Measurements from ENCODE around the gene MYO5B. TPM values are rescaled to one million over a fixed set of nuclear protein-coding genes. Genes with fewer than 3 reads are reported as not detected.

MYO5B gene
- total and polyA plus RNA-seq, 2 experiments from 2014 or later, result 20.3 to 41.9 TPM

- Histone ChIP-seq H3K79me2 (no peaks in the 10 kb centered on the region), H3K27ac (no peak overlapping the region), H3K4me1 (ENCODE audit: insufficient read depth) (no peaks in the 10 kb centered on the region), H3K4me2 (no peak overlapping the region), H3K9me2 (replicated peaks; ENCODE audit: insufficient read depth) (no peaks in the 10 kb centered on the region), H2AFZ (no peak overlapping the region), H3K27me3 (no peaks in the 10 kb centered on the region), H3K36me3 (replicated peaks; ENCODE audit: insufficient read depth, low read depth) (no peaks in the 10 kb centered on the region), H3K9me3 (ENCODE audit: low read depth) (no peaks in the 10 kb centered on the region), H3K4me3 (no peak overlapping the region), H4K20me1 (ENCODE audit: insufficient read depth, poor library complexity, severe bottlenecking) (no peaks in the 10 kb centered on the region)
- 85% methylated on average over 1 of the region's 1 CpG for WGBS (ENCODE audit: low lambda C conversion rate, missing lambda C conversion rate)
- no peak for DNase-seq (ENCODE audit: low spot score)
- TF ChIP-seq EZH2 (IDR thresholded peaks at IDR 0.05; ENCODE audit: borderline replicate concordance), result no peak
- TF ChIP-seq, protein P1, sequence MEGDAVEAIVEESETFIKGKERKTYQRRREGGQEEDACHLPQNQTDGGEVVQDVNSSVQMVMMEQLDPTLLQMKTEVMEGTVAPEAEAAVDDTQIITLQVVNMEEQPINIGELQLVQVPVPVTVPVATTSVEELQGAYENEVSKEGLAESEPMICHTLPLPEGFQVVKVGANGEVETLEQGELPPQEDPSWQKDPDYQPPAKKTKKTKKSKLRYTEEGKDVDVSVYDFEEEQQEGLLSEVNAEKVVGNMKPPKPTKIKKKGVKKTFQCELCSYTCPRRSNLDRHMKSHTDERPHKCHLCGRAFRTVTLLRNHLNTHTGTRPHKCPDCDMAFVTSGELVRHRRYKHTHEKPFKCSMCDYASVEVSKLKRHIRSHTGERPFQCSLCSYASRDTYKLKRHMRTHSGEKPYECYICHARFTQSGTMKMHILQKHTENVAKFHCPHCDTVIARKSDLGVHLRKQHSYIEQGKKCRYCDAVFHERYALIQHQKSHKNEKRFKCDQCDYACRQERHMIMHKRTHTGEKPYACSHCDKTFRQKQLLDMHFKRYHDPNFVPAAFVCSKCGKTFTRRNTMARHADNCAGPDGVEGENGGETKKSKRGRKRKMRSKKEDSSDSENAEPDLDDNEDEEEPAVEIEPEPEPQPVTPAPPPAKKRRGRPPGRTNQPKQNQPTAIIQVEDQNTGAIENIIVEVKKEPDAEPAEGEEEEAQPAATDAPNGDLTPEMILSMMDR (IDR thresholded peaks at IDR 0.05; ENCODE audit: poor library complexity), result no peak
- TF ChIP-seq EZH2phosphoT487 (IDR thresholded peaks at IDR 0.05; ENCODE audit: low read depth, severe bottlenecking, unreplicated experiment), result no peak
Observed at GRCh38 chr18:50207722-50208121, 12.8 kb upstream of the MYO5B start.

- Histone ChIP-seq H3K9me3 (ENCODE audit: low read depth) (no peaks in the 10 kb centered on the region), H3K27me3 (no peaks in the 10 kb centered on the region), H3K79me2 (no peaks in the 10 kb centered on the region), H4K20me1 (ENCODE audit: insufficient read depth, poor library complexity, severe bottlenecking) (no peaks in the 10 kb centered on the region), H3K4me2 (peak overlapping the region; percentile 69), H3K27ac (no peak overlapping the region), H2AFZ (peak overlapping the region; percentile 28), H3K36me3 (replicated peaks; ENCODE audit: insufficient read depth, low read depth) (no peaks in the 10 kb centered on the region), H3K4me1 (ENCODE audit: insufficient read depth) (no peaks in the 10 kb centered on the region), H3K4me3 (no peak overlapping the region), H3K9me2 (replicated peaks; ENCODE audit: insufficient read depth) (no peaks in the 10 kb centered on the region)
- WGBS (ENCODE audit: low lambda C conversion rate, missing lambda C conversion rate), result 28% methylated on average over 24 of the region's 24 CpGs
- TF ChIP-seq EZH2phosphoT487 (IDR thresholded peaks at IDR 0.05; ENCODE audit: low read depth, severe bottlenecking, unreplicated experiment), result no peak
- TF ChIP-seq, protein P1 (IDR thresholded peaks at IDR 0.05; ENCODE audit: poor library complexity), result peak; percentile 78
- peak; percentile 83 for DNase-seq (ENCODE audit: low spot score)
Observed at GRCh38 chr18:50203801-50204604, 9.1 kb upstream of the MYO5B start.

GRCh38 chr18:50201476-50202018, 6.6 kb upstream of the MYO5B start:
- H3K4me3 ChIP-seq, result no peak overlapping the region
- H3K27me3 ChIP-seq, result peaks cover 4% of the 10 kb centered on the region
- no peak overlapping the region for H2AFZ ChIP-seq
- no peak overlapping the region for H3K4me2 ChIP-seq
- H3K79me2 ChIP-seq, result no peaks in the 10 kb centered on the region
- H3K9me3 ChIP-seq (ENCODE audit: low read depth), result no peaks in the 10 kb centered on the region
- H3K9me2 ChIP-seq (replicated peaks; ENCODE audit: insufficient read depth), result no peaks in the 10 kb centered on the region
- H3K36me3 ChIP-seq (replicated peaks; ENCODE audit: insufficient read depth, low read depth), result no peaks in the 10 kb centered on the region
- no peaks in the 10 kb centered on the region for H3K4me1 ChIP-seq (ENCODE audit: insufficient read depth)
- no peaks in the 10 kb centered on the region for H4K20me1 ChIP-seq (ENCODE audit: insufficient read depth, poor library complexity, severe bottlenecking)
- H3K27ac ChIP-seq, result no peak overlapping the region
- no peak for DNase-seq (ENCODE audit: low spot score)
- no peak for TF ChIP-seq EZH2 (IDR thresholded peaks at IDR 0.05; ENCODE audit: borderline replicate concordance)
- TF ChIP-seq EZH2phosphoT487 (IDR thresholded peaks at IDR 0.05; ENCODE audit: low read depth, severe bottlenecking, unreplicated experiment), result no peak
- TF ChIP-seq, protein P1 (IDR thresholded peaks at IDR 0.05; ENCODE audit: poor library complexity), result no peak
- WGBS (ENCODE audit: low lambda C conversion rate, missing lambda C conversion rate), result 84% methylated on average over 1 of the region's 1 CpG

All from hepatocyte (in vitro differentiated cells).